Measurements from ENCODE around the gene BLTP1.

DNA sequence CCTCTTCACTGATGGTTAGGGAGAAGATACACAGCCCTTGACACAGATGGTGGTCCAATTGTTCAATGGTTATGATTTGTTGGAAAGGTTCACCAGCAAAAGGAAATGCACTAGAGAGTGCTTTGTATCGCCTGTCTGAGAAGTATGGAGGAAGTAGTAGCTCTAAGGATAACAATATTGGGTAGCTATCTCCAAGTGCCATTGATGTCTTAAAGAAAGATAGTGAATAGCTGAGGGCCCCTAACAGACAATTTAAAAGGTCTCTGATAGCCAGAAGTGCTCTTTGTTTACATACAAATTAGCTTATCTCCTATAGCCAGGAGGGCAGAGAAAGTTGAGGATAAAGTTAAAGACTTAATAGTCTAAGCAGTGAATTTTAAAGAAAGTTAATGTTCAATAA lies 33.9 kb upstream of the BLTP1 start:
- TF ChIP-seq, protein P1, sequence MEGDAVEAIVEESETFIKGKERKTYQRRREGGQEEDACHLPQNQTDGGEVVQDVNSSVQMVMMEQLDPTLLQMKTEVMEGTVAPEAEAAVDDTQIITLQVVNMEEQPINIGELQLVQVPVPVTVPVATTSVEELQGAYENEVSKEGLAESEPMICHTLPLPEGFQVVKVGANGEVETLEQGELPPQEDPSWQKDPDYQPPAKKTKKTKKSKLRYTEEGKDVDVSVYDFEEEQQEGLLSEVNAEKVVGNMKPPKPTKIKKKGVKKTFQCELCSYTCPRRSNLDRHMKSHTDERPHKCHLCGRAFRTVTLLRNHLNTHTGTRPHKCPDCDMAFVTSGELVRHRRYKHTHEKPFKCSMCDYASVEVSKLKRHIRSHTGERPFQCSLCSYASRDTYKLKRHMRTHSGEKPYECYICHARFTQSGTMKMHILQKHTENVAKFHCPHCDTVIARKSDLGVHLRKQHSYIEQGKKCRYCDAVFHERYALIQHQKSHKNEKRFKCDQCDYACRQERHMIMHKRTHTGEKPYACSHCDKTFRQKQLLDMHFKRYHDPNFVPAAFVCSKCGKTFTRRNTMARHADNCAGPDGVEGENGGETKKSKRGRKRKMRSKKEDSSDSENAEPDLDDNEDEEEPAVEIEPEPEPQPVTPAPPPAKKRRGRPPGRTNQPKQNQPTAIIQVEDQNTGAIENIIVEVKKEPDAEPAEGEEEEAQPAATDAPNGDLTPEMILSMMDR (IDR thresholded peaks at IDR 0.05) = no peak
- TF ChIP-seq POLR2A (IDR thresholded peaks at IDR 0.05) = no peak
